ENCODE measurements around the gene VPS26C. TPM values are rescaled to one million over a fixed set of nuclear protein-coding genes. Genes with fewer than 3 reads are reported as not detected.
A peak's percentile ranks its signal among the peaks of the same experiment; 100 is the strongest.

The VPS26C gene
- polyA plus RNA-seq, 1 of the 3 experiments (the other 2 are of a cell fraction): 34.8 TPM

GRCh38 chr21:37220981-37221664 lies 46.0 kb downstream of the VPS26C start (continued):
- TF ChIP-seq EP300 (IDR thresholded peaks at IDR 0.05; ENCODE audit: borderline replicate concordance in 1 of 2, low read depth in 1 of 2, low read length in 1 of 2): no peak
- no peak for TF ChIP-seq EZH2phosphoT487 (IDR thresholded peaks at IDR 0.05; ENCODE audit: borderline replicate concordance, low read depth)
- TF ChIP-seq CTCF (IDR thresholded peaks at IDR 0.05): peak; percentile 31; the same call in 1 of the 2 replicates
- TF ChIP-seq RCOR1 (IDR thresholded peaks at IDR 0.05; ENCODE audit: low read length): no peak
- TF ChIP-seq RAD21 (IDR thresholded peaks at IDR 0.05; ENCODE audit: low read length): peak; percentile 54
- TF ChIP-seq TAF1 (IDR thresholded peaks at IDR 0.05; ENCODE audit: borderline replicate concordance, low read depth, low read length): peak; percentile 62
- TF ChIP-seq FOXJ3 (CRISPR knock-in tag; IDR thresholded peaks at IDR 0.05): no peak
- TF ChIP-seq USF2 (IDR thresholded peaks at IDR 0.05; ENCODE audit: borderline replicate concordance, low read depth, low read length): peak; percentile 82
- TF ChIP-seq MXI1 (IDR thresholded peaks at IDR 0.05; ENCODE audit: low read depth, low read length): peak; percentile 60; the same call in 1 of the 2 replicates
- TF ChIP-seq MAX (IDR thresholded peaks at IDR 0.05; ENCODE audit: low read depth): peak; percentile 97
- TF ChIP-seq ZBTB33 (IDR thresholded peaks at IDR 0.05; ENCODE audit: borderline replicate concordance, low read depth): peak; percentile 24; the same call in 1 of the 2 replicates
- TF ChIP-seq RXRA (IDR thresholded peaks at IDR 0.05; ENCODE audit: borderline replicate concordance, low read depth): no peak
- TF ChIP-seq USF1 (IDR thresholded peaks at IDR 0.05; ENCODE audit: borderline replicate concordance, low read depth): peak; percentile 98
- peak; percentile 92 for TF ChIP-seq ELF1 (IDR thresholded peaks at IDR 0.05)
- TF ChIP-seq FOSL2 (IDR thresholded peaks at IDR 0.05; ENCODE audit: borderline replicate concordance, low read depth): no peak
- no peak for TF ChIP-seq TEAD4 (IDR thresholded peaks at IDR 0.05; ENCODE audit: borderline replicate concordance, insufficient read depth)
- no peak for TF ChIP-seq NRF1 (IDR thresholded peaks at IDR 0.05; ENCODE audit: low read depth, low read length)
- TF ChIP-seq YY1 (IDR thresholded peaks at IDR 0.05; ENCODE audit: low read depth): 0 out of 2 replicates have a peak, but pooled peaks have one; percentile 20
- peak; percentile 78 for TF ChIP-seq GABPA (IDR thresholded peaks at IDR 0.05; ENCODE audit: low read depth)
- TF ChIP-seq FOXM1 (IDR thresholded peaks at IDR 0.05; ENCODE audit: low read depth): no peak
- TF ChIP-seq POLR2AphosphoS5 (IDR thresholded peaks at IDR 0.05; ENCODE audit: low read depth, low read length): peak; percentile 88

All from SK-N-SH (cell line).